ENCODE results near the gene RABGAP1L.

DNA sequence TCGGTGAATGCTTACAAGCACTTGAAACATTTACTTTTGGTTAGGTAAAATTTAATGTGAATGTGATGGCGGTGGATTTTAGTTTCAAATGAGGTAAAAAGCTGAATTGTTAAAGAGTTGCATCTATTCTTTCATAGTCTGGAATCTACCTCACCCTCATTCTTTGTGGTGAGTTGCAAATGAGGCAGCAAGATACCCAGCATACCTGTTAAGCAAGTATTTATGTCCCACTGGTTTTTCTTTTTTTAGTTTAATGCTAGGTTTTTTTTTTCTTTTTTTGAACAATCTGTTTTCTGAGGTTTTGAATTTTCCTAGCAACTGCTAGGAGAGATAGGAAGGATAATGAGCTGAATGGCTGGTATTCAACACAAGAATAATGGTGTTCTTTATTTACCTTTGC is 712.6 kb downstream of the RABGAP1L start:
- TF ChIP-seq EZH2 (IDR thresholded peaks at IDR 0.05) (no peak), POLR2AphosphoS5 (IDR thresholded peaks at IDR 0.05; ENCODE audit: borderline replicate concordance, low read depth, low read length) (no peak)
